H9 (cell line): ENCODE measurements around the gene RYR3. TPM values are rescaled to one million over a fixed set of nuclear protein-coding genes. Genes with fewer than 3 reads are reported as not detected.

Experiments
- DNase-seq: peaks from one replicate; pipeline ENCODE4 v3.0.0-alpha.2; 2017
- H2AFZ ChIP-seq: one replicate; pipeline ENCODE4 v1.6.1; 2013; ENCODE audit warnings: mild to moderate bottlenecking, low read length, control low read depth, moderate library complexity
- H2AK5ac ChIP-seq: 2 replicates; pipeline ENCODE4 v1.6.1; 2013; ENCODE audit warnings: low read length, control low read depth, mixed read lengths; ENCODE audit not compliant: insufficient read length
- H2BK120ac ChIP-seq: one replicate; pipeline ENCODE4 v1.6.1; 2013; ENCODE audit warnings: low read depth, mild to moderate bottlenecking, low read length, control low read depth, inconsistent platforms; ENCODE audit not compliant: poor library complexity, severe bottlenecking
- H2BK12ac ChIP-seq: 2 replicates; pipeline ENCODE4 v1.6.1; 2013; ENCODE audit warnings: low read length, control low read depth, mixed read lengths, low read depth; ENCODE audit not compliant: insufficient read length
- H2BK15ac ChIP-seq: 2 replicates; pipeline ENCODE4 v1.6.1; 2013; ENCODE audit warnings: low read depth, low read length, control low read depth
- H2BK20ac ChIP-seq: one replicate; pipeline ENCODE4 v1.6.1; 2013; ENCODE audit warnings: low read depth, mild to moderate bottlenecking, low read length, control low read depth, inconsistent platforms; ENCODE audit not compliant: poor library complexity, severe bottlenecking
- H2BK5ac ChIP-seq: 2 replicates; pipeline ENCODE4 v1.6.1; 2013; ENCODE audit warnings: low read length, control low read depth, mixed read lengths; ENCODE audit not compliant: insufficient read length
- H3K14ac ChIP-seq: 2 replicates; pipeline ENCODE4 v1.6.1; 2013; ENCODE audit warnings: low read length, control low read depth; ENCODE audit not compliant: insufficient read depth
- H3K18ac ChIP-seq: 2 replicates; pipeline ENCODE4 v1.6.1; 2013; ENCODE audit warnings: low read depth, mild to moderate bottlenecking, mixed read lengths, low read length, control low read depth; ENCODE audit not compliant: insufficient read length
- H3K23ac ChIP-seq: 2 replicates; pipeline ENCODE4 v1.6.1; 2013; ENCODE audit warnings: low read length, control low read depth, mixed read lengths, low read depth; ENCODE audit not compliant: insufficient read length
- H3K23me2 ChIP-seq: 2 replicates; pipeline ENCODE4 v1.6.1; 2013; ENCODE audit warnings: low read depth, mild to moderate bottlenecking, mixed read lengths, low read length, control low read depth; ENCODE audit not compliant: insufficient read length, poor library complexity, severe bottlenecking
- H3K27ac ChIP-seq: 2 replicates; pipeline ENCODE4 v1.5.1; 2013; ENCODE audit warnings: low read length, control low read depth, mixed read lengths, low read depth; ENCODE audit not compliant: insufficient read length
- H3K27me3 ChIP-seq: 2 replicates; pipeline ENCODE4 v1.6.1; 2013; ENCODE audit warnings: low read length, control low read depth, inconsistent platforms; ENCODE audit not compliant: insufficient read depth
- H3K4ac ChIP-seq: 2 replicates; pipeline ENCODE4 v1.6.1; 2013; ENCODE audit warnings: low read depth, mild to moderate bottlenecking, control low read depth, inconsistent platforms, low read length, moderate library complexity
- H3K4me1 ChIP-seq: 2 replicates; pipeline ENCODE4 v1.6.1; 2013; ENCODE audit warnings: low read length, control low read depth, inconsistent platforms; ENCODE audit not compliant: insufficient read depth
- H3K4me2 ChIP-seq: 2 replicates; pipeline ENCODE4 v1.6.1; 2013; ENCODE audit warnings: low read length, control low read depth, mixed read lengths; ENCODE audit not compliant: insufficient read length, insufficient read depth
- H3K56ac ChIP-seq: 2 replicates; pipeline ENCODE4 v1.6.1; 2013; ENCODE audit warnings: low read depth, mild to moderate bottlenecking, mixed read lengths, low read length, control low read depth; ENCODE audit not compliant: insufficient read length
- H3K79me1 ChIP-seq: 2 replicates; pipeline ENCODE4 v1.6.1; 2013; ENCODE audit warnings: low read depth, mild to moderate bottlenecking, moderate library complexity, low read length, control low read depth, inconsistent platforms; ENCODE audit not compliant: insufficient read depth, poor library complexity, severe bottlenecking
- H3K79me2 ChIP-seq: 2 replicates; pipeline ENCODE4 v1.6.1; 2013; ENCODE audit warnings: low read length, control low read depth, inconsistent platforms; ENCODE audit not compliant: insufficient read depth
- H3K9ac ChIP-seq: 2 replicates; pipeline ENCODE4 v1.6.1; 2013; ENCODE audit warnings: low read length, control low read depth, mixed read lengths; ENCODE audit not compliant: insufficient read length; ENCODE audit errors: extremely low read depth
- H3K9me3 ChIP-seq: one replicate; pipeline ENCODE4 v1.6.1; 2013; ENCODE audit warnings: low read depth, low read length, inconsistent platforms; ENCODE audit not compliant: control insufficient read depth
- H3T11ph ChIP-seq: one replicate; pipeline ENCODE4 v1.6.1; 2013; ENCODE audit warnings: mild to moderate bottlenecking, low read length, control low read depth, inconsistent platforms
- H4K20me1 ChIP-seq: one replicate; pipeline ENCODE4 v1.6.1; 2013; ENCODE audit not compliant: control insufficient read depth, insufficient read length, insufficient read depth
- H4K5ac ChIP-seq: 2 replicates; pipeline ENCODE4 v1.6.1; 2013; ENCODE audit warnings: low read depth, mild to moderate bottlenecking, mixed read lengths, low read length, control low read depth; ENCODE audit not compliant: insufficient read length
- H4K8ac ChIP-seq: replicated peaks from 2 replicates; pipeline ENCODE4 v1.6.1; 2013; ENCODE audit warnings: low read length, control low read depth, mixed read lengths, low read depth; ENCODE audit not compliant: insufficient read length
- H4K91ac ChIP-seq: 2 replicates; pipeline ENCODE4 v1.6.1; 2013; ENCODE audit warnings: low read depth, mild to moderate bottlenecking, moderate library complexity, mixed read lengths, low read length, control low read depth; ENCODE audit not compliant: insufficient read length
- H3K27ac Mint-ChIP-seq, 3 experiments: 2 replicates in 2 of 3; 3 replicates in 1 of 3; pipeline ENCODE4 v1.8.0; 2020 to 2021; ENCODE audit warnings: mixed read lengths in 3 of 3, mild to moderate bottlenecking in 1 of 3, moderate library complexity in 1 of 3
- H3K27me3 Mint-ChIP-seq: 2 replicates; pipeline ENCODE4 v1.8.0; 2021; ENCODE audit warnings: low read depth, mild to moderate bottlenecking, moderate library complexity, mixed read lengths
- H3K36me3 Mint-ChIP-seq, 3 experiments: 2 replicates in 2 of 3; 3 replicates in 1 of 3; pipeline ENCODE4 v1.8.0; 2020 to 2021; ENCODE audit warnings: low read depth in 3 of 3, mixed read lengths in 3 of 3; ENCODE audit not compliant: insufficient read depth in 1 of 3
- H3K4me1 Mint-ChIP-seq, 2 experiments: 2 replicates each; pipeline ENCODE4 v1.8.0; 2020; ENCODE audit warnings: mixed read lengths in 2 of 2
- H3K4me3 Mint-ChIP-seq, 2 experiments: 2 replicates in 1 of 2; 3 replicates in 1 of 2; pipeline ENCODE4 v1.8.0; 2020 to 2021; ENCODE audit warnings: mild to moderate bottlenecking in 2 of 2, mixed read lengths in 2 of 2, moderate library complexity in 1 of 2
- H3K9me3 Mint-ChIP-seq, 2 experiments: 2 replicates in 1 of 2; 3 replicates in 1 of 2; pipeline ENCODE4 v1.8.0; 2020; ENCODE audit warnings: mild to moderate bottlenecking in 2 of 2, mixed read lengths in 2 of 2, moderate library complexity in 1 of 2
- CTCF ChIP-seq: fragments of 200-600 bp; sonication (generic); conservative IDR thresholded peaks from 3 replicates; pipeline ENCODE4 v1.8.0; 2021; ENCODE audit warnings: antibody characterized with exemption, mild to moderate bottlenecking
- WGBS: extraction: QIAGEN DNeasy Blood & Tissue Kit; methylation state at CpG from one replicate; pipeline ENCODE4 v1.1.7; 2013; ENCODE audit warnings: missing lambda C conversion rate, low lambda C conversion rate, mixed read lengths; ENCODE audit not compliant: insufficient read length; ENCODE audit errors: extremely low coverage; 5-methylcytosine and 5-hydroxymethylcytosine counted together
- total RNA-seq: library from RNA; stranded (reverse); gene quantifications from 2 replicates; pipeline ENCODE4 v1.2.1, GENCODE V29; 2021

The RYR3 gene
- total RNA-seq, 1 experiment from 2014 or later = 0.85 TPM

- no peak overlapping the region for H3T11ph ChIP-seq
- no peak overlapping the region for H4K5ac ChIP-seq
- no peak overlapping the region for H3K4me2 ChIP-seq
- no peaks in the 10 kb centered on the region for H3K4me1 ChIP-seq
- no peak overlapping the region for H3K56ac ChIP-seq
- no peaks in the 10 kb centered on the region for H3K9me3 ChIP-seq
- no peaks in the 10 kb centered on the region for H4K20me1 ChIP-seq
- H2BK120ac ChIP-seq = no peak overlapping the region
- H3K27ac ChIP-seq = no peak overlapping the region
- Mint-ChIP-seq H3K4me3 (no peak overlapping the region), H3K36me3 (no peaks in the 10 kb centered on the region), H3K27ac (no peak overlapping the region), H3K9me3 (no peaks in the 10 kb centered on the region), H3K27me3 (no peaks in the 10 kb centered on the region), H3K4me1 (peaks cover 9 to 18% of the 10 kb centered on the region in 2 experiments)
- H4K8ac ChIP-seq = no peak overlapping the region
- no peaks in the 10 kb centered on the region for H3K79me1 ChIP-seq
- no peak for DNase-seq
- no peak overlapping the region for H2AFZ ChIP-seq
- H3K27me3 ChIP-seq = no peaks in the 10 kb centered on the region
- H3K9ac ChIP-seq = no peak overlapping the region
- H2BK15ac ChIP-seq = no peak overlapping the region
- H4K91ac ChIP-seq = no peak overlapping the region
- WGBS = no CpG with 5 or more reads among the region's 2 CpGs
- H3K23ac ChIP-seq = no peak overlapping the region
- H2AK5ac ChIP-seq = no peak overlapping the region
- H2BK5ac ChIP-seq = no peak overlapping the region
- no peak overlapping the region for H2BK20ac ChIP-seq
- H3K14ac ChIP-seq = no peak overlapping the region
- H3K79me2 ChIP-seq = no peaks in the 10 kb centered on the region
- no peak for TF ChIP-seq CTCF
- no peak overlapping the region for H3K4ac ChIP-seq
- no peaks in the 10 kb centered on the region for H3K23me2 ChIP-seq
- no peak overlapping the region for H2BK12ac ChIP-seq
- H3K18ac ChIP-seq = no peak overlapping the region
These were observed 91.8 kb downstream of the RYR3 start for GRCh38 chr15:33402600-33402999.
